ENCODE data around the gene ARHGAP31.
"Not testable (repeated sequence)": the region's sequence is repeated elsewhere in the genome, so short reads cannot be mapped to it uniquely, and the experiment has no call there.

ARHGAP31 gene

DNA sequence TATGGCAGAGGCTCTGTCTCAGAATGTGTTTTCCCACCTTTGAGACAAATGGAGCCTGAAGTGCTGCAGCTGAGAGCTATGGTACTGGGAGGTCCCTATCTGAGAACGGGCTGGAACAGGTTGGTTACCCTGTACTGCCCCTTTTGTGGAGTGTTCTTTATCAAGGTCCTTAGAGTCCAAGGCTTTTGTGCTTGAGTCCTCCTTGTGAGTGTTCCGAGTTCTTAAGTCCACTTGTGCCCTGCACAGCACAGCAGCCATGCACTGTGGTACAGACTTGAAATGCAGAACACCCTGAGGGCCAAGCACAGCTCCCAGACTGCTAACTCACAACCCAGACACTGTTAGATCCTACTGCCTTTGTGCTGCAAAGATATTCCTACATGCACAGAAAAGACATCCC, 67.8 kb downstream of the ARHGAP31 start:
- no peak for TF ChIP-seq CTCF (IDR thresholded peaks at IDR 0.05; ENCODE audit: extremely low read depth, missing control alignments)
- DNase-seq (ENCODE audit: low spot score): no peak

GRCh38 chr3:119362940-119363725, 69.0 kb downstream of the ARHGAP31 start:
- DNase-seq (ENCODE audit: low spot score): no peak
- no peak for TF ChIP-seq CTCF (IDR thresholded peaks at IDR 0.05; ENCODE audit: extremely low read depth, missing control alignments)

GRCh38 chr3:119364401-119364800, 70.2 kb downstream of the ARHGAP31 start:
- TF ChIP-seq CTCF (IDR thresholded peaks at IDR 0.05; ENCODE audit: extremely low read depth, missing control alignments): no peak
- DNase-seq (ENCODE audit: low spot score): no peak

- no peak for TF ChIP-seq CTCF (IDR thresholded peaks at IDR 0.05; ENCODE audit: extremely low read depth, missing control alignments)
- no peak for DNase-seq (ENCODE audit: low spot score)
Observed at GRCh38 chr3:119365418-119365817, 71.2 kb downstream of the ARHGAP31 start.

DNA sequence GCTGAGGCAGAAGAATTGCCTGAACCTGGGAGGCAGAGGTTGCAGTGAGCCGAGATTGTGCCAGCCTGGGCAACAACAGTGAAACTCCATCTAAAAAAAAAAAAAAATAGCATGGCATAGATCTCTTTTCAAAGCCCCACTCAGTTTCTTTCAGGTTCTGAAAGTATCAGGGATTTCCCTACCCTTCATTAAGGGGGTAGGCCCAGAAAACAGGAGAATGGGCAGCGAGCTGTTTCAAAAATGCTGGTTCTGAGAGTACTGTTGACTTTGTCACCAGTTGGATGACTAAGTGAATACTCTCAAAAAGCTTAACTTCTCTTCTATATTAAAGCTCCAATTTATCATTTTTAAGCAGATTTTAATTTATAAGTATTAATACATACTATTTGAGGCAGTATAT, 72.8 kb downstream of the ARHGAP31 start:
- TF ChIP-seq CTCF (IDR thresholded peaks at IDR 0.05; ENCODE audit: extremely low read depth, missing control alignments): no peak

GRCh38 chr3:119368298-119368697, 74.1 kb downstream of the ARHGAP31 start:
- no peak for DNase-seq (ENCODE audit: low spot score)
- TF ChIP-seq CTCF (IDR thresholded peaks at IDR 0.05; ENCODE audit: extremely low read depth, missing control alignments): no peak

More for the DNA sequence above, 72.8 kb downstream of the ARHGAP31 start:
- DNase-seq (ENCODE audit: low spot score): no peak

GRCh38 chr3:119371786-119372185, 77.6 kb downstream of the ARHGAP31 start:
- not testable (repeated sequence) for DNase-seq (ENCODE audit: low spot score)

- TF ChIP-seq CTCF (IDR thresholded peaks at IDR 0.05; ENCODE audit: extremely low read depth, missing control alignments): no peak
- no peak for DNase-seq (ENCODE audit: low spot score)
Observed at GRCh38 chr3:119375106-119375505, 80.9 kb downstream of the ARHGAP31 start.

Data from GM20000 (cell line).